ENCODE data around the gene SIVA1.
"Not testable (repeated sequence)": the region's sequence is repeated elsewhere in the genome, so short reads cannot be mapped to it uniquely, and the experiment has no call there.

Gene SIVA1

DNA sequence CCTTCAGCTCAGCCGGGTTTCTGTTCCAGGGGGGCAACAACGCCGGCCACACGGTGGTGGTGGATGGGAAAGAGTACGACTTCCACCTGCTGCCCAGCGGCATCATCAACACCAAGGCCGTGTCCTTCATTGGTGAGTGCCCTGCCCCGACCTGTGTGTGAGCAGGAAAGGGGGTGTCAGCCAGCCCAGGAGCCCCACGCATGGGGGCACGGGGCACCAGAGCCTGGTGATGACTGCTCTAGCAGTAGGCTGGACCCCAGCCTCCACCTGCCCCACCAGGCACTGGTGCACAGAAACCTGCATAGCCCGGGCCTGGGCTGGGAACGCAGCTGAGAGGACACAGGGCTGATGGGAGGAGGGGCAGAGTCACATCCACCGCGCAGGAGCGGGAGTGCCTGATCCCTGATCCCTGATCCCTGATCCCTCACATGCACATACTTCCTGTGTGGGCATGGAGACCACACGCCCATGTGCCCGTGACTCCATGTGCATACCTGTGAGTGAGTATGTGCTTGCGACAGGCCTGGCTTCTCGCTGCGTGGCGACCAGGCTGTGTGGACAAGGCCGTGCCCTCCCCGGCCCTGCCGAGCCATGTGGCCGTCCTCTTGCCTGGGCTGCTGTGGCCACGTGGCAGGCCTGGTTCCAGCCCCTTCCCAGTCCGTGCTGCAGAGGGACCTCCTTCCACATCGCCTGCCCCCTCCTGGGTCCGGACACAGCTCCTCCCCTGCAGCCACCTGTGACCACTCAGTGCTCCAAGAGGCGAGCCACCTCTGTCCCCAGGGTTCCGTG lies 17.8 kb upstream of the SIVA1 start:
- no peak for DNase-seq (ENCODE audit: low read depth, low spot score)

- DNase-seq (ENCODE audit: low read depth, low spot score): peak; percentile 23
These were observed 16.9 kb upstream of the SIVA1 start for GRCh38 chr14:104735830-104736642.

- DNase-seq (ENCODE audit: low read depth, low spot score): no peak
These were observed 14.4 kb upstream of the SIVA1 start for GRCh38 chr14:104738375-104739019.

DNA sequence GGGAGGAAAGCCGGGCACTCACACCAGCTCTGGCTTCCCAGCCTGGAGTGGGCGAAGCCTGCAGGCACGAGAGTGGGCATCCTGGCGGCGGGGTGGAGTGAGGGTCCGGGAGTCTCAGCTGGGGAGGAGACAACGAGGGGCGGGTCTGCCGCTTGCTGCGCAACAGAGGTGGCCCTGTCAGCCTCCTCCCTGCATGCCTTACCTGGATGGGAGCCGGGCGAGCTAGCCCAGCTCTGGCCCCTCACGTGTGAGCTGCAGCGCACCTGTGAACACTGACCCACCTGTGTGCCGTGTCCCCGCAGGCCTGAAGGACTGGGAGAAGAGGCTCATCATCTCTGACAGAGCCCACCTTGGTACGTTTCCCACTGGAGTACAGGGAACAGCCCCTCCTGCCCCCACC lies 13.9 kb upstream of the SIVA1 start:
- DNase-seq (ENCODE audit: low read depth, low spot score): no peak

DNA sequence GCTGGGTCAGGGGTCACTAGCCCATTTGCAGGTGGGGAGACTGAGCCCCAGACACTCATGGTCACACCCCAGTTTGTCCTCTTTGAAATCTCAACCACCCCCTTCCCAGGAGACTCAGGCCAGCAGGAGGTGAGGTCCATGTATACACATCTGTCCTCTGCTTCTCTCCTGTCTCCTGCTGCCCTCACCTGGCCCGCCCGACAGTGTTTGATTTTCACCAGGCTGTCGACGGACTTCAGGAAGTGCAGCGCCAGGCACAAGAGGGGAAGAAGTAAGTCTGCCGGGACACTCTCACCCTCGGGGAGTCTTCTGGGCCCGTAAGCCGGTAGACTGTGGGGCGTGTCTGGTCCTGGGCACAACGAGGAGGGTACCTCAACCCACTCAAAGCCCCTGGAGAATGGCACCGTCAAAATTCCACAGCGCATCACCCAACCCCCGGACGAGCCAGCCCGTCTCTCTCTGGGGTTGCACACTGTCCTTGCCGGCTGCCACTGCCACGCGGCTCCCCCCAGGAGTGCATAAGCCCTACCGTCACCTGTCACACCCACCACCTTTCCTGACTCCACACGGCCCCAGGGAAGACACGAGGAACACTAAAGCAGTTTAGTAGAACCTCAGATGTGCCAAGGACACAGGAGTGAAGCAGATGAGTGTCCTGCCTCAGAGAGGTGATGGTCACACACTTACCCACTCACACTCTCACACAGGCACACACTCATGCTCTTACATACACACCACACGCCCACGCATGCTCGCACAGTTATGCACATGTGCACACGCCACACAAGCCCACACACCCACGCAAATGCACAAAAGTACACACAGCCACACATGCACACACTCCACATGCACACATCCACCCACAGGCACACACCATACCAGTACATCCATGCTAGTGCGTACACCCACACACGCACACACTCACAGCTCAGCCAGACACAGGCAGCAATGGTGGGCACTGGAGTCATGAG lies 13.1 kb upstream of the SIVA1 start:
- DNase-seq (ENCODE audit: low read depth, low spot score): no peak

DNA sequence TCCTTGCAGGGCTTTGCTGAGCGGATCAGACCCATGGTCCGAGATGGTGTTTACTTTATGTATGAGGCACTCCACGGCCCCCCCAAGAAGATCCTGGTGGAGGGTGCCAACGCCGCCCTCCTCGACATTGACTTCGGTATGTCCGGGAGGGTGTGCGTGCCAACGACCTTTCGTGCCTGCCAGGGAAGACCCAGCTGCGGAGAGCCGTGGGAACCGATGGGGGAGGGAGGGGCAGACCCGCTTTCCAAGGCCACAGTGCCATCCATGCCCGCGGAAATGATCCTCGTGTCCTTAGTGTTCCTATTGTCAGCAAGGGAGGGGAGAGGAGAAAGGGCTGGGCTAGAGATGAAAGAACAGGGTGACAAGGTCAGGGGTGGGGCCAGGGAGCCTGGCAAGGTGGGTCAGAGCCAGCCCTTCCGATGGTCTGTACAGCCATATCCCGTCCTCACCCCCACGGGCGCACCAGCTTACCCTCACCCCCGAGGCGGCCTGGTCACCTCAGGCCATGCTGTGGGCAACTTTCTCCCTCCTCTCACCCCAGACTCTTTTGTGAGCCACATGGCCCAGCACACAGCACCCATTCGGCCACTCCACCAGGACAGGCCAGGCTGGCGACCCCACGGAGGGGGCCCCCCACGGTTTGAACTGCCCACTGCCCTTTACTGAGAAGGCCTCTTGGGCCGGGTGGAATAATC lies 11.7 kb upstream of the SIVA1 start:
- no peak for DNase-seq (ENCODE audit: low read depth, low spot score)

DNA sequence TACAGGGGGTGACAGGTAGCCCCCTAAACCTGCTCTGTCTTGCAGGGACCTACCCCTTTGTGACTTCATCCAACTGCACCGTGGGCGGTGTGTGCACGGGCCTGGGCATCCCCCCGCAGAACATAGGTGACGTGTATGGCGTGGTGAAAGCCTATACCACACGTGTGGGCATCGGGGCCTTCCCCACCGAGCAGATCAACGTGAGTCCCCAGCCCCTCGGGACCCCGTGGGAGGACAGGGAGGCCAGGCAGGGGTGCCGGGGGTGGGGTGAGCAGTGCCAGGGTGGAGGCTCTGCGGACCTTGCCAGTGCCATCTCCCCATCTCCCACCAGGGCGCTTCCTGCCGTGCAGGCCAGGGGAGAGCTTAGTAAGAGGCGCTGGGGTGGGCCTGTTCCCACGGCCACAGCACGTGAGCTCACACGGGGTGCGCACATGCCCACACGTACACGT lies 11.1 kb upstream of the SIVA1 start:
- no peak for DNase-seq (ENCODE audit: low read depth, low spot score)

DNA sequence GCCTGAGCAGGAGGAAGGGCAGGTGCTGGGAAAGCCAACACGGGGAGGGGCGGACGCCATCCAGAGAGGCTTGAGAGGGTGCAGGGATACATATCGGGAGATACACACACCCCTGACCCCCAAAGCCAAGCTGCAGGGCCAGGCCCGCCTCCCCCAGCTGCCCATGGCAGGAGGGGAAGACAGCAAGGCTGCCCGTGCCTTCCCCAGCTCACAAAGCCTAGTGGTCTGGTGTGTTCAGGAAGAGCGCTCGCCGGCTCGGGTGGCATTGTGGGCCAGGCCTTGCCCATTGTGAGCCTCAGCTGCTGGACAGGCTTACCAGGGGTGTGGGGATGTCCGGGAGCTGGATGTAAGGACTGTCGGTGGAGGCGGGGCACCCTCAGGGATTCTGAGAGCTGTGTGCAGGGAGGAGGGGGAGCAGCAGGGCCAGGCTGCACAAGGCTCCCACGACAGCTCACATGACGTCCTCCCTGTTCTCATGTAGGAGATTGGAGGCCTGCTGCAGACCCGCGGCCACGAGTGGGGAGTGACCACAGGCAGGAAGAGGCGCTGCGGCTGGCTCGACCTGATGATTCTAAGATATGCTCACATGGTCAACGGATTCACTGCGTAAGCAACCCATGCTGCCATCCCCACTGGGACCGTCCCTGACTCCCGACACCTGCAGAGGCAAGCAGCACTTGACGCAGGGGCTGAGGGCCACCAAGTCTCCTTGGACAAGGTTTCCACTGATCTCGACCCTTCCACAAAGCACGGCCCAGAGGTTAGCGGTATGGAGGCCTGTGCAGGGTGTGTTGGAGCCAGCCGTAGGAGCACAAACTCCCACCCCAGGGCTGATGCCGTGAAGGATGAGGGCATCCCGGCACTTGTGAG lies 10.1 kb upstream of the SIVA1 start:
- no peak for DNase-seq (ENCODE audit: low read depth, low spot score)

DNA sequence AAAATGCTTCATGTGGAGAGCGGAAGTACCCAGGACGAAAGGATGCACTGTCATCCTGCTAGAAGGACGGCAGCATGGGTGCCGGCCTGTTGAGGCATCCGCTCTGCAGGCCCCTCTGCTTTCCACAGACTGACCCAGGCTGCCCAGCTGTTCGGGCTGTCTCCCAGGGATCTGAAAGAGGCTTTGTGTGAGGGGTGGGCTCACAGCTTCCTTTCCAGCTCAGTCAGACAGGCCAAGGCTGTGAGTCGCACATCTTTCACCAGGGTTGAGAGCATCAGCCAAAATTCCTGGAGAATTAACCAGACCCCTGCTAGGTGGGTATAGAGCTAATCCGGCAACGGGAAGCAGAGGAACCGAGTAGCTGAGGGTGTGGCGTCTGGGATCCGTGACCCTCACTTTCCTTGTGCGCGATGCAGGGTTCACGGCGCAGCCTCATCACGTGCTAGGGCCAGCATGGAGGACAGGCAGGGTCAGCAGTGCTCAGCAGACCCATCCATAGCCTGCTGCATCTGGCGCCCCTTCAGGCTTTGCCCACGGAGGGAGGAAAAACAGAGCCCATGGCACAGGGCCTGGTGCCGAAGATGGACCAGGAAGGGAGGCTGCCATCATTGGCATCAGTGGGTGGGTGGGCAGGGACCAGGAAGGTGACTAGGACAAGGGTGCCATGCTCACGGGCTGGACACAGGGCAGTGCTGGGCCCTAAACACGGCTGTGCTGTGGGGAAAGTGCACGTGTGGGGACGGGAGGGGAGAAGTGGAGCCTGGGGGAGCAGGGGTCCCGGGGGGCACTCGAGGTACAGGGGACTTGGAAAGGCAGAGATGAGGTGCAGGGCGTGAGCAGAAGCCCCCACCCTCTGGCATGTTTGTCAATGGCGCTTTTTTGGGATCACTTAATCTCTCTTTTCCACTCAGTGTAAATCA lies 9.2 kb upstream of the SIVA1 start:
- no peak for DNase-seq (ENCODE audit: low read depth, low spot score)

DNA sequence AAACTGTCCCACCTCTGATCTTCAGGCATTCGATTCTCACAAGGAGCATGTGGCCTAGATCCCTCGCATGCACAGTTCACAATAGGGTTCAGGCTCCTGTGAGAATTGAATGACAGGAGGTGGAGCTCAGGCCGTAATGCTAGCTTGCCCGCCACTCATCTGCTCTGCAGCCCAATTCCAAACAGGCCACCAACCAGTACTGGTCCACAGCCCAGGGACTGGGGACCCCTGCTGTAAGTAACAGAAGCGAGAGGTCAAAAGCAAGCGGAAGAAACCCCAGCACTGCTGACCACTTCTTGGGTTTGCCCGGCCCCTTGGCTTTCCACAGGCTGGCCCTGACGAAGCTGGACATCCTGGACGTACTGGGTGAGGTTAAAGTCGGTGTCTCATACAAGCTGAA lies 8.5 kb upstream of the SIVA1 start:
- DNase-seq (ENCODE audit: low read depth, low spot score): no peak

DNA sequence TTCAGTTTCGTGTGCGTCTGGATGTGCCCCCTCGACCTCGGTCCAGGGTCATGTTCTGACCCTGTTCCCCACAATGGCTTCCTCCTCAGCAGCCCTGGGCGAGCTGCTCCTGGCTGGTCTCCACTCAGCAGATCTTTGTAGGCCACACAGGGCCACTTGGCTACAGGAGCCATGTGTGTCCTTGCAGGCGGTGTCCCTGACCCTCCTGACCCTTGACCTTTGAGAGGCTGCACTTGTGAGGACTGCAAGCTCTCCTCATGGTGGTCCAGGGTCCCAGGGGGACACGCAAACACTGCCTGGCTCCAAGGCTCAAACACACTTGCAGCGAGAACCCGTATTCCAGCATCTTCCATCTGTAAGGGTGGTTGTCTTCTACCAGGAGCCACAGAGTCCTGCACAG lies 7.5 kb upstream of the SIVA1 start:
- no peak for DNase-seq (ENCODE audit: low read depth, low spot score)

- no peak for DNase-seq (ENCODE audit: low read depth, low spot score)
These were observed 6.8 kb upstream of the SIVA1 start for GRCh38 chr14:104746071-104746545.

GRCh38 chr14:104746934-104747481 lies 5.9 kb upstream of the SIVA1 start:
- no peak for DNase-seq (ENCODE audit: low read depth, low spot score)

- DNase-seq (ENCODE audit: low read depth, low spot score): peak; percentile 71
These were observed 5.1 kb upstream of the SIVA1 start for GRCh38 chr14:104747876-104748275.

DNA sequence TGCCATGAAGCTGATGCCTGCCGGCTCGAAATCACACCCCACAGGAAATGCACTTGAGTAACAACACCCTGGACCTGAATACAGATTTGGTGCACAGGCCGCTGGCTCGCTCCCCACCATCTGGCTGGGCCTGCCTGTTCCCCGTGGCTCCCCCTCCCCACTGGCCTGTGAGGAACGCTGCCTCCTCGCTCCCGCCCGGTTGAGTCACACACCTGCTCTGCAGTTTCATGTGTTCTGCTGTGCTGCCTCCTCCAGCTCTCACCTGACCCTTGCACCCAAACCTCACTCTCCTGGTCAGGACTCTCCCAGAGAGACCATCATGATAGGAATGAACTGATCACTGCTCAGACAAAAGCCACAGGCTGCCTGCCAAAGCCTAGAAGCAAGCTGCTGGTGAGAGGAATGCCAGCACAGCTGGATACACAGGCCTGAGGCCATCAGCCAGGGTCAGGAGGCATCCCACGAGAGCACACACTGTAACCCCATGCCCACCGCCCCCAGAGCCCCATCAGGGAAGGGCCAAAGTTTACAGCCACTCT lies 3.8 kb upstream of the SIVA1 start:
- peak; percentile 83 for DNase-seq (ENCODE audit: low read depth, low spot score)

- no peak for DNase-seq (ENCODE audit: low read depth, low spot score)
These were observed 2.7 kb upstream of the SIVA1 start for GRCh38 chr14:104750056-104750752.

- not testable (repeated sequence) for DNase-seq (ENCODE audit: low read depth, low spot score)
These were observed 2.2 kb upstream of the SIVA1 start for GRCh38 chr14:104750753-104751057.

Data from ELF-1 (cell line).